Kidney (tissue), 14 donors: ENCODE results near the gene PIANP. TPM values are rescaled to one million over a fixed set of nuclear protein-coding genes. Genes with fewer than 3 reads are reported as not detected.

ENCODE experiments used
- DNase-seq, 5 donors: peaks; one replicate each; pipeline ENCODE4 v3.0.0-alpha.2; 2013 to 2020
- FAIRE-seq: peaks from 2 replicates; lab custom pipeline; 2012; peaks lifted over from hg19 to GRCh38; lab: Jason Lieb, UNC
- H3K27ac ChIP-seq, 2 donors: one replicate each; pipeline ENCODE4 v1.7.0; 2013; ENCODE audit warnings: low read depth in 2 of 2, low read length in 2 of 2, inconsistent platforms in 1 of 2
- H3K27me3 ChIP-seq: one replicate; pipeline ENCODE4 v1.7.1; 2013; ENCODE audit warnings: low read length, inconsistent platforms; ENCODE audit not compliant: control insufficient read depth, insufficient read depth
- H3K36me3 ChIP-seq, 3 donors: one replicate each; pipeline versions ENCODE4 v1.7.0 to v1.7.1; 2013; ENCODE audit warnings: low read length in 3 of 3, control low read depth in 1 of 3, inconsistent platforms in 1 of 3; ENCODE audit not compliant: insufficient read depth in 3 of 3, control insufficient read depth in 2 of 3
- H3K4me1 ChIP-seq, 3 donors: one replicate each; pipeline versions ENCODE4 v1.7.0 to v1.7.1; 2013; ENCODE audit warnings: low read length in 3 of 3, inconsistent platforms in 1 of 3, low read depth in 1 of 3; ENCODE audit not compliant: control insufficient read depth in 2 of 3, insufficient read depth in 2 of 3
- H3K4me3 ChIP-seq, 3 donors: one replicate each; pipeline versions ENCODE4 v1.7.0 to v1.8.1; 2013; ENCODE audit warnings: low read length in 3 of 3, control low read depth in 1 of 3, inconsistent platforms in 1 of 3
- H3K9ac ChIP-seq, 3 donors: one replicate each; pipeline versions ENCODE4 v1.7.0 to v1.7.1; 2013; ENCODE audit warnings: low read length in 3 of 3, control low read depth in 1 of 3, inconsistent platforms in 1 of 3
- H3K9me3 ChIP-seq, 3 donors: one replicate each; pipeline versions ENCODE4 v1.7.0 to v1.7.1; 2013; ENCODE audit warnings: low read length in 3 of 3, control low read depth in 1 of 3, inconsistent platforms in 1 of 3; ENCODE audit not compliant: control insufficient read depth in 2 of 3, insufficient read depth in 1 of 3
- CTCF ChIP-seq: IDR thresholded peaks from 3 replicates; pipeline ENCODE4 v1.5.1; 2012; ENCODE audit warnings: mild to moderate bottlenecking, moderate library complexity, borderline replicate concordance; ENCODE audit not compliant: insufficient read depth; ENCODE audit errors: extremely low read depth
- intact Hi-C: fragments of 100-400 bp; cut with DNase I; formaldehyde crosslinking; loops from one replicate; pipeline ENCODE4 v1.11.1; 2022
- polyA plus RNA-seq: library from polyadenylated mRNA; stranded (reverse); fragments of 350-450 nt; fragmentation: Illumina TruSeq; extraction: RNeasy Lipid Tissue Mini Kit (QIAGEN cat#74804); gene quantifications from one replicate; pipeline ENCODE4 v1.2.3, GENCODE V29; 2014; ENCODE audit warnings: low read depth, low replicate concordance; ENCODE audit not compliant: insufficient read depth
- total RNA-seq: library from RNA; stranded (reverse); fragmentation: NEBNext Ultra II Directional; extraction: Animal tissue kit (Norgen Biotek cat#: 25700); gene quantifications from one replicate; pipeline ENCODE4 v1.2.1, GENCODE V29; 2021
- donor health status: control.
- donor health status: control.
- donor health status: control.
- donor health status: control.
- donor health status: control.
- donor health status: DM: yes; HTN: yes; CAD: no.
- donor health status: Normal renal cell carcinoma (clear cell type).

The PIANP gene
- total and polyA plus RNA-seq, 2 donors from 2014 or later, result 0.45 to 0.63 TPM

- H3K4me1 ChIP-seq, result peaks cover 0 to 3% (median 0%) of the 10 kb centered on the region in 3 donors
- no peak overlapping the region for H3K27ac ChIP-seq
- DNase-seq, result no peak
- H3K4me3 ChIP-seq, result no peak overlapping the region
- peaks cover 0 to 2% (median 0%) of the 10 kb centered on the region in 3 donors for H3K36me3 ChIP-seq
- H3K9ac ChIP-seq, result no peak overlapping the region
- no peak for TF ChIP-seq CTCF
- no peaks in the 10 kb centered on the region for H3K9me3 ChIP-seq
- no peak for FAIRE-seq
- intact Hi-C loops, result no loop called here
- H3K27me3 ChIP-seq, result no peaks in the 10 kb centered on the region
These were observed 36.1 kb upstream of the PIANP start for GRCh38 chr12:6736754-6737153.

GRCh38 chr12:6735448-6736191, 35.0 kb upstream of the PIANP start:
- Histone ChIP-seq H3K9ac (no peak overlapping the region), H3K36me3 (peaks cover 5 to 9% (median 9%) of the 10 kb centered on the region in 3 donors), H3K4me1 (peaks cover 0 to 3% (median 0%) of the 10 kb centered on the region in 3 donors), H3K27me3 (no peaks in the 10 kb centered on the region), H3K9me3 (no peaks in the 10 kb centered on the region), H3K4me3 (no peak overlapping the region), H3K27ac (no peak overlapping the region)
- peak; percentile 50 for FAIRE-seq
- peak; percentile 89 for TF ChIP-seq CTCF
- peak; percentile 56 to 76 (median 70) for DNase-seq
- intact Hi-C loops, result no loop called here

- Histone ChIP-seq H3K9ac (no peak overlapping the region), H3K4me1 (peaks cover 0 to 3% (median 0%) of the 10 kb centered on the region in 3 donors), H3K9me3 (no peaks in the 10 kb centered on the region), H3K36me3 (peaks cover 7 to 18% (median 15%) of the 10 kb centered on the region in 3 donors), H3K4me3 (no peak overlapping the region), H3K27ac (no peak overlapping the region), H3K27me3 (no peaks in the 10 kb centered on the region)
- peak in 1 of 5 donors; percentile 22 for DNase-seq
- intact Hi-C loops, result no loop called here
- no peak for TF ChIP-seq CTCF
- FAIRE-seq, result no peak
These were observed 34.1 kb upstream of the PIANP start for GRCh38 chr12:6734506-6735387.
